GM12878 (cell line): ENCODE measurements around the gene M1AP. TPM values are rescaled to one million over a fixed set of nuclear protein-coding genes. Genes with fewer than 3 reads are reported as not detected.

Source experiments
- ATAC-seq: fragments of 200-7000 bp; cut with Tn5 transposase; 3 replicates; pipeline ENCODE4 v1.9.1; 2020; ENCODE audit warnings: mild to moderate bottlenecking, moderate library complexity
- BruUV-seq: library from RNA; stranded (reverse); fragments of 400-500 nt; replicated peaks from 2 replicates; lab custom pipeline; 2021; lab: Mats Ljungman, UMichigan
- CTCF ChIA-PET: fragments of 300-600 bp; sonication (Branson Sonifier 250); formaldehyde crosslinking; extraction: SDS; loops from one replicate; lab custom pipeline; 2021; ENCODE audit warnings: inconsistent platforms; lab: Yijun Ruan, JAX
- POLR2A ChIA-PET: fragments of 350-600 bp; formaldehyde crosslinking; extraction: SDS; loops from one replicate; lab custom pipeline; 2021; ENCODE audit warnings: inconsistent platforms; lab: Charles Lee
- RAD21 ChIA-PET: fragments of 300-600 bp; sonication (Branson Sonifier 250); formaldehyde crosslinking; loops from one replicate; lab custom pipeline; 2023; ENCODE audit warnings: antibody characterized with exemption; ENCODE audit not compliant: unreplicated experiment; lab: Charles Lee
- SMC1A ChIA-PET: fragments of 300-600 bp; sonication (Branson Sonifier 250); formaldehyde crosslinking; loops from one replicate; lab custom pipeline; 2023; ENCODE audit not compliant: unreplicated experiment, uncharacterized antibody; lab: Charles Lee
- DNase-seq: peaks from one replicate; pipeline ENCODE4 v3.0.0-alpha.2; 2011; ENCODE audit warnings: low read depth, low spot score
- FAIRE-seq: peaks from 3 replicates; lab custom pipeline; 2011; peaks lifted over from hg19 to GRCh38; lab: Jason Lieb, UNC
- H2AFZ ChIP-seq: 2 replicates; pipeline ENCODE4 v1.6.0; 2011; ENCODE audit warnings: low read depth, low read length, control low read depth; ENCODE audit not compliant: control insufficient read depth
- H3K27ac ChIP-seq: 2 replicates; pipeline ENCODE4 v1.5.1; 2011; ENCODE audit warnings: control low read depth; ENCODE audit not compliant: control insufficient read depth, insufficient read depth
- H3K27me3 ChIP-seq, 2 experiments: replicated peaks in 1 of 2; 2 replicates each; pipeline versions ENCODE4 v1.6.0 to v1.6.1; 2011; ENCODE audit warnings: low read length in 1 of 2; ENCODE audit not compliant: control insufficient read depth in 2 of 2, insufficient read depth in 2 of 2
- H3K36me3 ChIP-seq, 2 experiments: 2 replicates each; pipeline ENCODE4 v1.5.1; 2011; ENCODE audit warnings: low read length in 1 of 2; ENCODE audit not compliant: control insufficient read depth in 2 of 2, insufficient read depth in 2 of 2
- H3K4me1 ChIP-seq: 2 replicates; pipeline ENCODE4 v1.6.1; 2011; ENCODE audit warnings: mild to moderate bottlenecking, low read length, moderate library complexity, mixed read lengths; ENCODE audit not compliant: control insufficient read depth, insufficient read depth
- H3K4me2 ChIP-seq: 2 replicates; pipeline ENCODE4 v1.6.0; 2011; ENCODE audit warnings: control low read depth; ENCODE audit not compliant: control insufficient read depth, insufficient read depth
- H3K4me3 ChIP-seq: fragments of 200-600 bp; sonication (generic); 2 replicates; pipeline ENCODE4 v1.5.1; 2016
- H3K79me2 ChIP-seq: 2 replicates; pipeline ENCODE4 v1.6.0; 2011; ENCODE audit warnings: low read length; ENCODE audit not compliant: control insufficient read depth, insufficient read depth
- H3K9ac ChIP-seq: 2 replicates; pipeline ENCODE4 v1.8.0; 2011; ENCODE audit warnings: low read length, control low read depth, mixed read lengths; ENCODE audit not compliant: control insufficient read depth, insufficient read depth
- H3K9me3 ChIP-seq: replicated peaks from 3 replicates; pipeline ENCODE4 v1.5.1; 2011; ENCODE audit warnings: mild to moderate bottlenecking, low read length; ENCODE audit not compliant: control insufficient read depth, insufficient read depth
- H4K20me1 ChIP-seq: 2 replicates; pipeline ENCODE4 v1.6.0; 2011; ENCODE audit not compliant: control insufficient read depth, insufficient read depth
- CREB1 ChIP-seq: IDR thresholded peaks from 2 replicates; pipeline ENCODE4 v1.6.1; 2012; ENCODE audit warnings: low read depth, mild to moderate bottlenecking, inconsistent platforms
- E2F8 ChIP-seq: fragments of 450-650 bp; IDR thresholded peaks from 2 replicates; pipeline ENCODE4 v1.6.1; 2018; ENCODE audit warnings: mild to moderate bottlenecking, low read depth, moderate library complexity; ENCODE audit not compliant: partially characterized antibody
- ETV6 ChIP-seq, 2 experiments: fragments of 450-650 bp in 1 of 2; IDR thresholded peaks in 1 of 2; conservative IDR thresholded peaks in 1 of 2; 2 replicates each; pipeline ENCODE4 v1.6.1; 2014; ENCODE audit warnings: antibody characterized with exemption in 1 of 2, borderline replicate concordance in 1 of 2, low read depth in 1 of 2, mild to moderate bottlenecking in 1 of 2, moderate library complexity in 1 of 2
- FOXM1 ChIP-seq: IDR thresholded peaks from 2 replicates; pipeline ENCODE4 v1.6.1; 2012; ENCODE audit warnings: low read depth, mild to moderate bottlenecking, inconsistent platforms, low read length, moderate library complexity
- GATAD2B ChIP-seq: fragments of 450-650 bp; conservative IDR thresholded peaks from 2 replicates; pipeline ENCODE4 v1.6.1; 2017; ENCODE audit warnings: low read depth, mild to moderate bottlenecking, moderate library complexity
- HDAC6 ChIP-seq: fragments of 200-600 bp; sonication (generic); IDR thresholded peaks from one replicate; pipeline ENCODE4 v1.8.0; 2017; ENCODE audit warnings: antibody characterized with exemption; ENCODE audit not compliant: unreplicated experiment
- IKZF2 ChIP-seq, 2 experiments: fragments of 450-650 bp; IDR thresholded peaks; 2 replicates each; pipeline ENCODE4 v1.6.1; 2017; ENCODE audit warnings: mild to moderate bottlenecking in 2 of 2, moderate library complexity in 2 of 2
- JUNB ChIP-seq: IDR thresholded peaks from 2 replicates; pipeline ENCODE4 v1.6.1; 2016; ENCODE audit warnings: antibody characterized with exemption, mild to moderate bottlenecking
- KAT2A ChIP-seq: conservative IDR thresholded peaks from 2 replicates; pipeline ENCODE4 v1.6.1; 2011; ENCODE audit warnings: low read depth, low read length; ENCODE audit not compliant: control insufficient read depth
- MLLT1 ChIP-seq: fragments of 450-650 bp; IDR thresholded peaks from 2 replicates; pipeline ENCODE4 v1.6.1; 2016; ENCODE audit warnings: mild to moderate bottlenecking
- MTA3 ChIP-seq: IDR thresholded peaks from 2 replicates; pipeline ENCODE4 v1.6.1; 2012; ENCODE audit warnings: low read length, inconsistent platforms, borderline replicate concordance
- NR2F1 ChIP-seq: fragments of 450-650 bp; conservative IDR thresholded peaks from 2 replicates; pipeline ENCODE4 v1.6.1; 2017; ENCODE audit warnings: mild to moderate bottlenecking
- RCOR1 ChIP-seq: conservative IDR thresholded peaks from 2 replicates; pipeline ENCODE4 v1.6.1; 2012; ENCODE audit warnings: low read depth, low read length, improper control_type of control experiment
- SRF ChIP-seq, 2 experiments: IDR thresholded peaks; 2 replicates each; pipeline ENCODE4 v1.6.1; 2011; ENCODE audit warnings: low read depth in 2 of 2, low read length in 2 of 2, mild to moderate bottlenecking in 1 of 2, moderate library complexity in 1 of 2
- WGBS: methylation state at CpG from one replicate; pipeline ENCODE4 v1.1.6; 2016; ENCODE audit warnings: low lambda C conversion rate; ENCODE audit not compliant: insufficient replicate concordance, insufficient coverage; ENCODE audit errors: missing lambda C conversion rate; 5-methylcytosine and 5-hydroxymethylcytosine counted together
- in situ Hi-C: fragments of 300-500 bp; cut with MboI; formaldehyde crosslinking; loops from 9 replicates; pipeline ENCODE4 v1.14.3; 2018; ENCODE audit warnings: mixed read lengths
- intact Hi-C: fragments of 100-400 bp; cut with micrococcal nuclease; formaldehyde crosslinking; loops from one replicate; pipeline ENCODE4 v1.14.2; 2022; ENCODE audit not compliant: unreplicated experiment
- polyA plus RNA-seq, 11 experiments: library from polyadenylated mRNA; depleted of rRNA in 4 of 11; unstranded in 6 of 11; stranded (reverse) in 5 of 11; fragments of >200 nt; fragmentation: Nextera tagmentation in 4 of 11; fragmentation: Illumina TruSeq in 1 of 11; extraction: Ambion mirVana in 4 of 11; extraction: Trizol in 1 of 11; gene quantifications; 1 replicate in 1 of 11; 2 replicates in 10 of 11; pipeline versions ENCODE4 v1.2.1 to v1.2.3, GENCODE V29; 2011 to 2016; ENCODE audit warnings: inconsistent platforms in 2 of 11, missing spikeins in 2 of 11, low read depth in 1 of 11
- total RNA-seq, 4 experiments: library from RNA; depleted of rRNA in 3 of 4; stranded (reverse); fragments of >200 nt in 3 of 4; fragmentation: Illumina TruSeq in 1 of 4; extraction: Trizol in 1 of 4; gene quantifications; 2 replicates each; pipeline versions ENCODE4 v1.2.1 to v1.2.3, GENCODE V29; 2013 to 2021
- TF ChIP-seq, protein P1 (sequence below): fragments of 450-650 bp; formaldehyde crosslinking; IDR thresholded peaks from 2 replicates; pipeline ENCODE4 v1.4.0; 2020; ENCODE audit warnings: mild to moderate bottlenecking, moderate library complexity

Gene M1AP
- total and polyA plus RNA-seq, 10 of the 15 experiments (the other 5 are each of a cell fraction or from before 2014, with no cell fraction given), result 0.04 to 0.32 (median 0.16) TPM; not detected in 4

DNA sequence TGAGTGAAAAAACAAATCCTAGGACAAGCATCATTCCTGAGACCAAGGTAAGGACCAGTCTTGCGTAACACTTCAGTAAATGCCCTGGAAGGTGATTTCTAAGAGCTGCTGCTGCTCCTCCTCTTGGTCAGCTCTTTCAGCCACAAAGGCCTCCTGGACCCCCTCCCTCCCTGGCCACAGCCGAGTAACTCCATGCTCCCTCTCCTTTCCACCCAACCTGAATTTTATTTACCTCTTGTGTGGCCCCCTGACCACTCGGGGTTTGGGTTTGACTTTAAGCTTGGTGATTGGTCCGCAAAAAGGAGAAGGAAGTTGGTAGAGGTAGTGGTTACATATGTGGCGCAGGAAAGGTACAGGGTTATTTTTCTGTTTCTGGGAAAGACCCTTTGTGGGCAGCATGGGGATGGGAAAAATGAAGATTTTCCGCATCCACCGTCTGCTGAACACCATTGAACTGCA lies 109.2 kb downstream of the M1AP start:
- Histone ChIP-seq H3K36me3 (peaks cover 3 to 7% of the 10 kb centered on the region in 2 experiments; a peak in 3 of 4 replicates), H3K27me3 (no peaks in the 10 kb centered on the region), H3K27ac (peak overlapping the region; percentile 65), H3K9ac (no peak overlapping the region), H3K4me1 (peaks cover 15% of the 10 kb centered on the region), H3K79me2 (no peaks in the 10 kb centered on the region), H4K20me1 (no peaks in the 10 kb centered on the region), H3K4me2 (peak overlapping the region; percentile 78), H3K4me3 (peak overlapping the region; percentile 12; the same call in 1 of the 2 replicates), H3K9me3 (no peaks in the 10 kb centered on the region), H2AFZ (peak overlapping the region; percentile 57)
- in situ Hi-C loops, result no loop called here
- ChIA-PET POLR2A (interaction anchor here (0.8 to 2.5 kb wide), 12 partner anchors 9 to 360 kb away, joined by 3 to 19 read pairs (median 5); partner anchors contain the start of genes AUP1, HTRA2 and MOB1A), SMC1A (interaction anchor here (0.7 to 4.0 kb wide), 13 partner anchors 9 to 84 kb away, joined by 3 to 40 read pairs (median 5); partner anchors contain the start of genes AUP1, HTRA2 and INO80B), CTCF (interaction anchor here (0.8 to 14.3 kb wide), 12 partner anchors 9 to 51 kb away, joined by 3 to 96 read pairs (median 6); partner anchors contain the start of genes AUP1, DQX1 and HTRA2), RAD21 (interaction anchor here (0.9 to 3.8 kb wide), 11 partner anchors 9 to 118 kb away, joined by 3 to 30 read pairs (median 4); partner anchors contain the start of genes AUP1, C2orf81, CCDC142 and DOK1)
- no TSS peak for BruUV-seq
- DNase-seq, result peak; percentile 40
- intact Hi-C loops, result no loop called here
- FAIRE-seq, result no peak
- peak; percentile 85 for ATAC-seq
- 3% methylated on average over 7 of the region's 7 CpGs for WGBS
- 0 out of 2 replicates have a peak, but pooled peaks have one; percentile 16 for TF ChIP-seq NR2F1
- TF ChIP-seq CREB1, result peak; percentile 30; the same call in 1 of the 2 replicates
- 0 out of 4 replicates have a peak, but pooled peaks of 1 of the 2 experiments have one; percentile 26 for TF ChIP-seq SRF (IDR thresholded peaks at IDR 0.05; ENCODE audit: low read depth in 2 of 2, low read length in 2 of 2)
- no peak for TF ChIP-seq E2F8
- no peak for TF ChIP-seq GATAD2B
- TF ChIP-seq, protein P1, sequence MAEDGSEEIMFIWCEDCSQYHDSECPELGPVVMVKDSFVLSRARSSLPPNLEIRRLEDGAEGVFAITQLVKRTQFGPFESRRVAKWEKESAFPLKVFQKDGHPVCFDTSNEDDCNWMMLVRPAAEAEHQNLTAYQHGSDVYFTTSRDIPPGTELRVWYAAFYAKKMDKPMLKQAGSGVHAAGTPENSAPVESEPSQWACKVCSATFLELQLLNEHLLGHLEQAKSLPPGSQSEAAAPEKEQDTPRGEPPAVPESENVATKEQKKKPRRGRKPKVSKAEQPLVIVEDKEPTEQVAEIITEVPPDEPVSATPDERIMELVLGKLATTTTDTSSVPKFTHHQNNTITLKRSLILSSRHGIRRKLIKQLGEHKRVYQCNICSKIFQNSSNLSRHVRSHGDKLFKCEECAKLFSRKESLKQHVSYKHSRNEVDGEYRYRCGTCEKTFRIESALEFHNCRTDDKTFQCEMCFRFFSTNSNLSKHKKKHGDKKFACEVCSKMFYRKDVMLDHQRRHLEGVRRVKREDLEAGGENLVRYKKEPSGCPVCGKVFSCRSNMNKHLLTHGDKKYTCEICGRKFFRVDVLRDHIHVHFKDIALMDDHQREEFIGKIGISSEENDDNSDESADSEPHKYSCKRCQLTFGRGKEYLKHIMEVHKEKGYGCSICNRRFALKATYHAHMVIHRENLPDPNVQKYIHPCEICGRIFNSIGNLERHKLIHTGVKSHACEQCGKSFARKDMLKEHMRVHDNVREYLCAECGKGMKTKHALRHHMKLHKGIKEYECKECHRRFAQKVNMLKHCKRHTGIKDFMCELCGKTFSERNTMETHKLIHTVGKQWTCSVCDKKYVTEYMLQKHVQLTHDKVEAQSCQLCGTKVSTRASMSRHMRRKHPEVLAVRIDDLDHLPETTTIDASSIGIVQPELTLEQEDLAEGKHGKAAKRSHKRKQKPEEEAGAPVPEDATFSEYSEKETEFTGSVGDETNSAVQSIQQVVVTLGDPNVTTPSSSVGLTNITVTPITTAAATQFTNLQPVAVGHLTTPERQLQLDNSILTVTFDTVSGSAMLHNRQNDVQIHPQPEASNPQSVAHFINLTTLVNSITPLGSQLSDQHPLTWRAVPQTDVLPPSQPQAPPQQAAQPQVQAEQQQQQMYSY (CRISPR knock-in tag), result no peak
- no peak for TF ChIP-seq HDAC6
- TF ChIP-seq MLLT1, result 0 out of 2 replicates have a peak, but pooled peaks have one; percentile 46
- TF ChIP-seq MTA3, result peak; percentile 54; the same call in 1 of the 2 replicates
- TF ChIP-seq KAT2A, result no peak
- no peak for TF ChIP-seq RCOR1
- TF ChIP-seq ETV6 (conservative IDR thresholded peaks at IDR 0.05 in 1 of 2, IDR thresholded peaks at IDR 0.05 in 1 of 2; ENCODE audit: borderline replicate concordance in 1 of 2, low read depth in 1 of 2), result peak in 1 of 2 experiments; percentile 74; a peak in 2 of 4 replicates
- 0 out of 2 replicates have a peak, but pooled peaks have one; percentile 60 for TF ChIP-seq FOXM1
- peak; percentile 67 for TF ChIP-seq JUNB
- peak; percentile 90 to 91 for TF ChIP-seq IKZF2 (IDR thresholded peaks at IDR 0.05)
